ENCODE data around the gene KLHL29.

Gene KLHL29

DNA sequence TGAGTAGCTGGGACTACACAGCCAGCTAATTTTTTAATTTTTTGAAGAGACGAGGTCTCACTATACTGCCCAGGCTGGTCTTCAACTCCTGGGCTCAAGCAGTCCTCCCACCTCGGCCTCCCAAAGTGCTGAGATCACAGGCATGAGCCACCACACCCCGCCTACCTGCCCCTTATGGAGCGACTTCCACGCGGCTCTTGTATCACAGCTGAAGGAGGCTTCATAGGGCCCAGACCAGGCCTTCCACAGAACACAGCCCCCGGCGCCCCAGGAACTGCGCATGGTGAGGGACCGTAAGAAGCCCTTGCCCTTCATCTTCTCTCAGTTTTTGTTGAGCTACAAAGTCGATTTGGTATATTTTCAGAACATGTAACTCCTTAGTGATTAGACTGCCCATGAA lies 220.3 kb downstream of the KLHL29 start:
- Histone ChIP-seq H3K4me3 (ENCODE audit: low read length) (no peak overlapping the region), H3K27ac (ENCODE audit: low read length) (no peak overlapping the region), H3K9ac (ENCODE audit: low read length) (no peak overlapping the region), H3K79me2 (ENCODE audit: low read length) (no peaks in the 10 kb centered on the region), H3K9me2 (replicated peaks; ENCODE audit: insufficient read depth, low read length) (no peaks in the 10 kb centered on the region), H2AFZ (ENCODE audit: low read length) (no peak overlapping the region), H3F3A (ENCODE audit: insufficient read depth, low read length) (no peaks in the 10 kb centered on the region), H3K4me1 (ENCODE audit: low read length) (no peaks in the 10 kb centered on the region), H3K4me2 (ENCODE audit: low read depth, low read length) (no peak overlapping the region), H3K9me3 (replicated peaks; ENCODE audit: insufficient read depth, low read length) (no peaks in the 10 kb centered on the region), H4K20me1 (ENCODE audit: insufficient read depth, low read length) (no peaks in the 10 kb centered on the region), H3K36me3 (replicated peaks; ENCODE audit: insufficient read depth, low read length) (no peaks in the 10 kb centered on the region), H3K27me3 (replicated peaks; ENCODE audit: insufficient read depth, low read length) (no peaks in the 10 kb centered on the region)
- TF ChIP-seq EZH2phosphoT487 (IDR thresholded peaks at IDR 0.05; ENCODE audit: low read length) (no peak), EZH2 (optimal IDR thresholded peaks at IDR 0.05; ENCODE audit: low read depth, low read length) (no peak)
- TF ChIP-seq, protein P1, sequence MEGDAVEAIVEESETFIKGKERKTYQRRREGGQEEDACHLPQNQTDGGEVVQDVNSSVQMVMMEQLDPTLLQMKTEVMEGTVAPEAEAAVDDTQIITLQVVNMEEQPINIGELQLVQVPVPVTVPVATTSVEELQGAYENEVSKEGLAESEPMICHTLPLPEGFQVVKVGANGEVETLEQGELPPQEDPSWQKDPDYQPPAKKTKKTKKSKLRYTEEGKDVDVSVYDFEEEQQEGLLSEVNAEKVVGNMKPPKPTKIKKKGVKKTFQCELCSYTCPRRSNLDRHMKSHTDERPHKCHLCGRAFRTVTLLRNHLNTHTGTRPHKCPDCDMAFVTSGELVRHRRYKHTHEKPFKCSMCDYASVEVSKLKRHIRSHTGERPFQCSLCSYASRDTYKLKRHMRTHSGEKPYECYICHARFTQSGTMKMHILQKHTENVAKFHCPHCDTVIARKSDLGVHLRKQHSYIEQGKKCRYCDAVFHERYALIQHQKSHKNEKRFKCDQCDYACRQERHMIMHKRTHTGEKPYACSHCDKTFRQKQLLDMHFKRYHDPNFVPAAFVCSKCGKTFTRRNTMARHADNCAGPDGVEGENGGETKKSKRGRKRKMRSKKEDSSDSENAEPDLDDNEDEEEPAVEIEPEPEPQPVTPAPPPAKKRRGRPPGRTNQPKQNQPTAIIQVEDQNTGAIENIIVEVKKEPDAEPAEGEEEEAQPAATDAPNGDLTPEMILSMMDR (IDR thresholded peaks at IDR 0.05; ENCODE audit: low read length) = no peak
- DNase-seq = no peak

DNA sequence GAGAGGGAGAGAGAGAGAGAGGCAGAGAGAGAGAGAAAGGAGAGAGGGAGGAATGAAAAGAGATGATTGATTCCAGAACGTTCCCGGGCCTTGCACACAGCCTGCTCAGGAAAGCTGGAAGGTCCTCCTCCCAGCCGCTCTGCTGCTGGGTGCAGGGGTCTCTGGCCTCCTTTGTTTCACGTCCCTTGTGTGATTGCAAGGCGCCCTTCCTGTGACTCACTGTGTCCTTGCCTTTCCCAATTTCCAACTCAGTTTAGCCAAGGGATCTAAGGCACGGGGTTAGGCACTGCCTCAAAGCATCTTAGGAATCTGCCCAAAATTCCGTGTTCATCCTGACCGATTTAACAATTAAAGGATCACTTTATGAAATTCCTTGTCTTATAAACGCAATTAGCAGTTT lies 221.2 kb downstream of the KLHL29 start:
- Histone ChIP-seq H3F3A (ENCODE audit: insufficient read depth, low read length) (no peaks in the 10 kb centered on the region), H4K20me1 (ENCODE audit: insufficient read depth, low read length) (no peaks in the 10 kb centered on the region), H3K9me2 (replicated peaks; ENCODE audit: insufficient read depth, low read length) (no peaks in the 10 kb centered on the region), H3K27me3 (replicated peaks; ENCODE audit: insufficient read depth, low read length) (no peaks in the 10 kb centered on the region), H3K9me3 (replicated peaks; ENCODE audit: insufficient read depth, low read length) (no peaks in the 10 kb centered on the region), H3K27ac (ENCODE audit: low read length) (no peak overlapping the region), H2AFZ (ENCODE audit: low read length) (no peak overlapping the region), H3K4me3 (ENCODE audit: low read length) (no peak overlapping the region), H3K4me1 (ENCODE audit: low read length) (no peaks in the 10 kb centered on the region), H3K9ac (ENCODE audit: low read length) (no peak overlapping the region), H3K79me2 (ENCODE audit: low read length) (no peaks in the 10 kb centered on the region), H3K4me2 (ENCODE audit: low read depth, low read length) (no peak overlapping the region), H3K36me3 (replicated peaks; ENCODE audit: insufficient read depth, low read length) (no peaks in the 10 kb centered on the region)
- no peak for TF ChIP-seq EZH2 (optimal IDR thresholded peaks at IDR 0.05; ENCODE audit: low read depth, low read length)
- TF ChIP-seq, protein P1 (IDR thresholded peaks at IDR 0.05; ENCODE audit: low read length) = no peak
- DNase-seq = no peak

DNA sequence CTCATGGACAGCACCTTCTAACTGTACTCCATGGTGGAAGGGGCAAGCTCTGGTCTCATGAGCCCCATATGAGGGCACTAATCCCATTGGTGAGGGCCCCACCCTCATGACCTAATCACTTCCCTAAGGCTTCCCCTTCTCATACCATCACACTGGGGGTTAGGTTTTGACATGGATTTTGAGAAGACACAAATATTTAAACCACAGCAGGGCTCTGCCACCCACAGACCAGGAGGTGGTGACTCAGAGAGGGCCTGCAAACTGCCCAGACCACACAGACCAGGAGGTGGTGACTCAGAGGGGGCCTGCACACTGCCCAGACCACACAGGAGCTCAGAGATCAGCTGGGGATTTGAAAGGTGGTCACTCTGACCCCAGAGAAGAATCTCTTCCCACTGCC lies 222.0 kb downstream of the KLHL29 start:
- no peak overlapping the region for H2AFZ ChIP-seq (ENCODE audit: low read length)
- H3K36me3 ChIP-seq (replicated peaks; ENCODE audit: insufficient read depth, low read length) = no peaks in the 10 kb centered on the region
- H3K27me3 ChIP-seq (replicated peaks; ENCODE audit: insufficient read depth, low read length) = no peaks in the 10 kb centered on the region

More for the DNA sequence above, 222.0 kb downstream of the KLHL29 start:
- no peaks in the 10 kb centered on the region for H3F3A ChIP-seq (ENCODE audit: insufficient read depth, low read length)
- no peaks in the 10 kb centered on the region for H3K4me1 ChIP-seq (ENCODE audit: low read length)
- DNase-seq = no peak
- H3K79me2 ChIP-seq (ENCODE audit: low read length) = no peaks in the 10 kb centered on the region
- H3K9ac ChIP-seq (ENCODE audit: low read length) = no peak overlapping the region
- H3K4me3 ChIP-seq (ENCODE audit: low read length) = no peak overlapping the region
- no peaks in the 10 kb centered on the region for H4K20me1 ChIP-seq (ENCODE audit: insufficient read depth, low read length)
- TF ChIP-seq, protein P1 (IDR thresholded peaks at IDR 0.05; ENCODE audit: low read length) = no peak
- no peak for TF ChIP-seq EZH2phosphoT487 (IDR thresholded peaks at IDR 0.05; ENCODE audit: low read length)
- no peak for TF ChIP-seq EZH2 (optimal IDR thresholded peaks at IDR 0.05; ENCODE audit: low read depth, low read length)
- no peak overlapping the region for H3K27ac ChIP-seq (ENCODE audit: low read length)
- no peaks in the 10 kb centered on the region for H3K9me3 ChIP-seq (replicated peaks; ENCODE audit: insufficient read depth, low read length)
- no peaks in the 10 kb centered on the region for H3K9me2 ChIP-seq (replicated peaks; ENCODE audit: insufficient read depth, low read length)
- no peak overlapping the region for H3K4me2 ChIP-seq (ENCODE audit: low read depth, low read length)
